Measurements from ENCODE around the gene ARL4C.

DNA sequence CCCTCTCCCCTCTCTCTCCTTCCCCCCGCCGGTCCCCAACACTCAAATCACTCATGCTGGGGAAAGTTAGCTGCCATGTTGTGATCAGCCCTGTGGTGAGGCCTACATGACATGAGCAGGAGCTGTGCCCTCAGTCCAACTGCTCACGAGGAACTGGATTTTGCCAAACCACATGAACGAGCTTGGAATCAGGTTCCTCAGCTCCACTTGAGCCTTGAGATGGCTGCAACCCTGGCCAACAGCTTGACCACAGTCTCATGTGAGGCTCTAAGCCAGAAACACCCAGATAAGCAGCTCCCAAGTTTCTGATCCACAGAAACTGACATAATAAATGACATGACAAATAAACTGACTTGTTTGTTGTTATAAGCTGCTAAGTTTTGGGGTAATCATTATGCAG lies 38.4 kb downstream of the ARL4C start:
- TF ChIP-seq, protein P1, sequence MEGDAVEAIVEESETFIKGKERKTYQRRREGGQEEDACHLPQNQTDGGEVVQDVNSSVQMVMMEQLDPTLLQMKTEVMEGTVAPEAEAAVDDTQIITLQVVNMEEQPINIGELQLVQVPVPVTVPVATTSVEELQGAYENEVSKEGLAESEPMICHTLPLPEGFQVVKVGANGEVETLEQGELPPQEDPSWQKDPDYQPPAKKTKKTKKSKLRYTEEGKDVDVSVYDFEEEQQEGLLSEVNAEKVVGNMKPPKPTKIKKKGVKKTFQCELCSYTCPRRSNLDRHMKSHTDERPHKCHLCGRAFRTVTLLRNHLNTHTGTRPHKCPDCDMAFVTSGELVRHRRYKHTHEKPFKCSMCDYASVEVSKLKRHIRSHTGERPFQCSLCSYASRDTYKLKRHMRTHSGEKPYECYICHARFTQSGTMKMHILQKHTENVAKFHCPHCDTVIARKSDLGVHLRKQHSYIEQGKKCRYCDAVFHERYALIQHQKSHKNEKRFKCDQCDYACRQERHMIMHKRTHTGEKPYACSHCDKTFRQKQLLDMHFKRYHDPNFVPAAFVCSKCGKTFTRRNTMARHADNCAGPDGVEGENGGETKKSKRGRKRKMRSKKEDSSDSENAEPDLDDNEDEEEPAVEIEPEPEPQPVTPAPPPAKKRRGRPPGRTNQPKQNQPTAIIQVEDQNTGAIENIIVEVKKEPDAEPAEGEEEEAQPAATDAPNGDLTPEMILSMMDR (IDR thresholded peaks at IDR 0.05; ENCODE audit: low read depth, low read length, missing input control) = no peak
- TF ChIP-seq SP1 (IDR thresholded peaks at IDR 0.05) (no peak), YY1 (IDR thresholded peaks at IDR 0.05) (no peak), TAF1 (conservative IDR thresholded peaks at IDR 0.05) (no peak), RAD21 (IDR thresholded peaks at IDR 0.05) (no peak), FOXA1 (IDR thresholded peaks at IDR 0.05) (no peak)
- TF ChIP-seq, protein P2, sequence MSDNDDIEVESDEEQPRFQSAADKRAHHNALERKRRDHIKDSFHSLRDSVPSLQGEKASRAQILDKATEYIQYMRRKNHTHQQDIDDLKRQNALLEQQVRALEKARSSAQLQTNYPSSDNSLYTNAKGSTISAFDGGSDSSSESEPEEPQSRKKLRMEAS (IDR thresholded peaks at IDR 0.05) = no peak

All from liver (tissue), 3 donors.